ENCODE data around the gene PAPPA2. TPM values are rescaled to one million over a fixed set of nuclear protein-coding genes. Genes with fewer than 3 reads are reported as not detected.

The PAPPA2 gene
- total and polyA plus RNA-seq, 2 of the 4 experiments (the other 2 are of a cell fraction) = 0.10 to 0.18 TPM

DNA sequence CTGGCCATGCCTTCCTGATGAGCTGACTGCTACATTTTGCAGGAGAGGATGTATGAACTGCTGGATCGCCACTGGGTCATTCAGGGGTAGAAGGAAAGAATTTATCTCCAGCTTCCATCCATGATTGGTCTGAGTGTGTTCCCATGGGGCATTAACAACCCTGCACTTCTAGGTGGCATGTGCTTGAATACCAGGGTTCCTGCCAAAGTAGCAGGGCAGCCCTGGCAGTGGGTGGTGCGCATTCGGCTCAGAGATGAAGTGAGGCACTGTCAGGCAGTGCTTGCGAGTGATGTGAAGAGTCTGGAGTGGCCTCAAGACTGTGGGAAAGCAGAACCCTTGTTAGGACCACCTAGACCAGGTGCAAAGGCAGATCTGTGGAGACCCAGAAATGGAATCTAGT is 406.6 kb downstream of the PAPPA2 start:
- no peak overlapping the region for H2AK9ac ChIP-seq (replicated peaks; ENCODE audit: low read depth, low read length, poor library complexity)
- H4K8ac ChIP-seq (ENCODE audit: low read depth in 2 of 2, low read length in 2 of 2) = no peak overlapping the region
- ChIA-PET POLR2A (ENCODE audit: unreplicated experiment) (no interaction called here), CTCF (no interaction called here)
- ATAC-seq (ENCODE audit: low read depth) = no peak
- H3K56ac ChIP-seq (ENCODE audit: extremely low read depth, insufficient read depth, low read length) = no peak overlapping the region
- H3K4me2 ChIP-seq (ENCODE audit: low read depth, low read length) = no peak overlapping the region
- in situ Hi-C loops (cut with MboI; ENCODE audit: low sequenced_read_pairs) (loop anchor here (25.0 kb wide), 1 partner anchor 1707 kb away; no protein-coding TSS in a partner anchor), intact Hi-C loops (cut with micrococcal nuclease) (no loop called here), dilution Hi-C loops (cut with HindIII; ENCODE audit: low sequenced_read_pairs, unreplicated experiment) (no loop called here)
- no peaks in the 10 kb centered on the region for H3K27me3 ChIP-seq (ENCODE audit: control insufficient read depth, insufficient read depth, low read length)
- no peaks in the 10 kb centered on the region for H3K4me1 ChIP-seq (ENCODE audit: control insufficient read depth, insufficient read depth, low read length)
- BruUV-seq (replicated peaks) = no TSS peak
- H3K23ac ChIP-seq (ENCODE audit: low read depth, low read length) = no peak overlapping the region
- no peak overlapping the region for H3K4ac ChIP-seq (ENCODE audit: low read depth, low read length)
- H2BK15ac ChIP-seq (ENCODE audit: low read depth, low read length) = no peak overlapping the region
- H3K79me1 ChIP-seq (ENCODE audit: low read depth in 1 of 2, low read length in 2 of 2) = no peaks in the 10 kb centered on the region
- no peak overlapping the region for H2AK5ac ChIP-seq (ENCODE audit: low read depth, low read length)
- no peak overlapping the region for H3K4me3 ChIP-seq (ENCODE audit: insufficient read depth, low read depth, low read length)
- H4K91ac ChIP-seq (ENCODE audit: insufficient read depth, low read depth, low read length) = no peak overlapping the region
- no peaks in the 10 kb centered on the region for H3K9me3 ChIP-seq (ENCODE audit: control insufficient read depth, insufficient read depth, low read length)
- H3K14ac ChIP-seq (replicated peaks; ENCODE audit: low read depth, low read length) = no peak overlapping the region
- no peak overlapping the region for H2BK20ac ChIP-seq (ENCODE audit: low read depth, low read length)
- H4K20me1 ChIP-seq (ENCODE audit: insufficient read depth, low read length) = no peaks in the 10 kb centered on the region
- H3K9ac ChIP-seq (ENCODE audit: low read depth, low read length) = no peak overlapping the region
- H2AFZ ChIP-seq (replicated peaks; ENCODE audit: low read length, poor library complexity) = no peak overlapping the region
- no peak overlapping the region for H2BK120ac ChIP-seq (ENCODE audit: low read depth, low read length)
- no peak overlapping the region for H3K18ac ChIP-seq (ENCODE audit: low read depth, low read length)
- H3K9me1 ChIP-seq (ENCODE audit: insufficient read depth, low read length) = no peaks in the 10 kb centered on the region
- H3K27ac ChIP-seq (ENCODE audit: insufficient read depth, low read length) = no peak overlapping the region
- no peak for TF ChIP-seq MAZ (IDR thresholded peaks at IDR 0.05; ENCODE audit: borderline replicate concordance, low read depth, low read length)
- no peak for TF ChIP-seq FOS (IDR thresholded peaks at IDR 0.05; ENCODE audit: low read depth, low read length)
- TF ChIP-seq SMC3 (IDR thresholded peaks at IDR 0.05; ENCODE audit: low read depth, low read length) = no peak
- TF ChIP-seq, protein P1, sequence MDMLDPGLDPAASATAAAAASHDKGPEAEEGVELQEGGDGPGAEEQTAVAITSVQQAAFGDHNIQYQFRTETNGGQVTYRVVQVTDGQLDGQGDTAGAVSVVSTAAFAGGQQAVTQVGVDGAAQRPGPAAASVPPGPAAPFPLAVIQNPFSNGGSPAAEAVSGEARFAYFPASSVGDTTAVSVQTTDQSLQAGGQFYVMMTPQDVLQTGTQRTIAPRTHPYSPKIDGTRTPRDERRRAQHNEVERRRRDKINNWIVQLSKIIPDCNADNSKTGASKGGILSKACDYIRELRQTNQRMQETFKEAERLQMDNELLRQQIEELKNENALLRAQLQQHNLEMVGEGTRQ (IDR thresholded peaks at IDR 0.05; ENCODE audit: low read depth, low read length) = no peak
- no peak for TF ChIP-seq CHD1 (IDR thresholded peaks at IDR 0.05; ENCODE audit: low read depth, low read length)
- no peak for TF ChIP-seq RFX5 (IDR thresholded peaks at IDR 0.05; ENCODE audit: low read depth, low read length)
- TF ChIP-seq NFE2L2 (IDR thresholded peaks at IDR 0.05; ENCODE audit: low read depth, low read length) = no peak
- no peak for TF ChIP-seq MXI1 (IDR thresholded peaks at IDR 0.05; ENCODE audit: borderline replicate concordance, low read depth, low read length)
- TF ChIP-seq, protein P2, sequence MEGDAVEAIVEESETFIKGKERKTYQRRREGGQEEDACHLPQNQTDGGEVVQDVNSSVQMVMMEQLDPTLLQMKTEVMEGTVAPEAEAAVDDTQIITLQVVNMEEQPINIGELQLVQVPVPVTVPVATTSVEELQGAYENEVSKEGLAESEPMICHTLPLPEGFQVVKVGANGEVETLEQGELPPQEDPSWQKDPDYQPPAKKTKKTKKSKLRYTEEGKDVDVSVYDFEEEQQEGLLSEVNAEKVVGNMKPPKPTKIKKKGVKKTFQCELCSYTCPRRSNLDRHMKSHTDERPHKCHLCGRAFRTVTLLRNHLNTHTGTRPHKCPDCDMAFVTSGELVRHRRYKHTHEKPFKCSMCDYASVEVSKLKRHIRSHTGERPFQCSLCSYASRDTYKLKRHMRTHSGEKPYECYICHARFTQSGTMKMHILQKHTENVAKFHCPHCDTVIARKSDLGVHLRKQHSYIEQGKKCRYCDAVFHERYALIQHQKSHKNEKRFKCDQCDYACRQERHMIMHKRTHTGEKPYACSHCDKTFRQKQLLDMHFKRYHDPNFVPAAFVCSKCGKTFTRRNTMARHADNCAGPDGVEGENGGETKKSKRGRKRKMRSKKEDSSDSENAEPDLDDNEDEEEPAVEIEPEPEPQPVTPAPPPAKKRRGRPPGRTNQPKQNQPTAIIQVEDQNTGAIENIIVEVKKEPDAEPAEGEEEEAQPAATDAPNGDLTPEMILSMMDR (conservative IDR thresholded peaks at IDR 0.05; ENCODE audit: low read depth, low read length) = no peak
- TF ChIP-seq BHLHE40 (IDR thresholded peaks at IDR 0.05; ENCODE audit: low read depth, low read length) = no peak
- no peak for TF ChIP-seq POLR2A (IDR thresholded peaks at IDR 0.05; ENCODE audit: low read depth, low read length)
- no peak for TF ChIP-seq MAFK (IDR thresholded peaks at IDR 0.05; ENCODE audit: low read depth, low read length)
- no peak for TF ChIP-seq RCOR1 (IDR thresholded peaks at IDR 0.05; ENCODE audit: insufficient replicate concordance, low read length)
- no peak for TF ChIP-seq RAD21 (IDR thresholded peaks at IDR 0.05; ENCODE audit: low read length)
- no CpG with 5 or more reads among the region's 4 CpGs for WGBS, 2 experiments (ENCODE audit: extremely low coverage in 2 of 2, insufficient read length in 1 of 2)
- no peaks in the 10 kb centered on the region for H3K36me3 ChIP-seq (ENCODE audit: control insufficient read depth, insufficient read depth, low read length)
- no peak overlapping the region for H4K5ac ChIP-seq (ENCODE audit: low read depth, low read length)
- H2BK5ac ChIP-seq (ENCODE audit: low read depth, low read length, poor library complexity, severe bottlenecking) = no peak overlapping the region
- no peak for DNase-seq
